ENCODE results near the gene SPINDOC.

DNA sequence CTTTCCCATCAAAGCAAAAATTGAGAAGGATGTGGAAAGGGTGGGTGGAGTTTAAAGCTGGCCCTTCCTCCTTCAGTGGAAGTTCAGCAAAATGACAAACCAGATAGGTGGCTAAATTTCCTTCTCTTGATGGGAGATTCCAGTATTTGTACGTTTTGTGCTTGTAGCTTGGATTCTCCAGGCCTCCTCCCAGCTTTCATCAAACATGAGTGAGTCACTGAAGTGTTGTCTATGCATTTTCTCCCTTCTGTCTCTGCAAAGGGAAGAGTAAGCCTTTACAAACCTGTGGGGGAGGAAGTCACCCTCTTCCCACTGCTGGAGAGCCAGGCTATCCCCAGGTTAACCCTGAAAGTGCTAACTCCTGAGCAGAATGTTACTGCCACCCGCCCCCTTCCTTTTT is 32.0 kb downstream of the SPINDOC start:
- TF ChIP-seq EZH2 (IDR thresholded peaks at IDR 0.05; ENCODE audit: insufficient read depth, poor library complexity, severe bottlenecking) (no peak), EZH2phosphoT487 (IDR thresholded peaks at IDR 0.05; ENCODE audit: insufficient read depth, low read depth) (no peak)
